Neural cell (in vitro differentiated cells): ENCODE measurements around the gene FASTKD2. TPM values are rescaled to one million over a fixed set of nuclear protein-coding genes. Genes with fewer than 3 reads are reported as not detected.
"Not testable (repeated sequence)": the region's sequence is repeated elsewhere in the genome, so short reads cannot be mapped to it uniquely, and the experiment has no call there.

Experiments used
- H2AFZ ChIP-seq: fragments of 200-600, 300-800 bp; sonication (generic), shearing (Covaris generic); 2 replicates; pipeline ENCODE4 v1.6.0; 2014; ENCODE audit warnings: low read depth, mild to moderate bottlenecking, antibody characterized with exemption, low read length, moderate library complexity
- H3F3A ChIP-seq: fragments of 200-600 bp; shearing (Covaris generic); 2 replicates; pipeline ENCODE4 v1.6.1; 2016; ENCODE audit warnings: mild to moderate bottlenecking, moderate library complexity, mixed read lengths, antibody characterized with exemption, low read length; ENCODE audit not compliant: insufficient read depth, poor library complexity, severe bottlenecking
- H3K27ac ChIP-seq: fragments of 200-600, 300-800 bp; sonication (generic), shearing (Covaris generic); 2 replicates; pipeline ENCODE4 v1.5.1; 2014; ENCODE audit warnings: mild to moderate bottlenecking, low read length, moderate library complexity
- H3K27me3 ChIP-seq: fragments of 300-800, 200-600 bp; sonication (generic), shearing (Covaris generic); 2 replicates; pipeline ENCODE4 v1.6.0; 2014; ENCODE audit warnings: mild to moderate bottlenecking, low read depth, low read length, moderate library complexity; ENCODE audit not compliant: insufficient read depth
- H3K36me3 ChIP-seq: fragments of 300-800, 200-600 bp; sonication (generic), shearing (Covaris generic); 2 replicates; pipeline ENCODE4 v1.5.1; 2014; ENCODE audit warnings: mild to moderate bottlenecking, antibody characterized with exemption, low read length, moderate library complexity; ENCODE audit not compliant: insufficient read depth
- H3K4me2 ChIP-seq: fragments of 300-800, 200-600 bp; sonication (generic), shearing (Covaris generic); 2 replicates; pipeline ENCODE4 v1.6.0; 2014; ENCODE audit warnings: mild to moderate bottlenecking, low read length
- H3K4me3 ChIP-seq: fragments of 300-800, 200-600 bp; sonication (generic), shearing (Covaris generic); 2 replicates; pipeline ENCODE4 v1.5.1; 2014; ENCODE audit warnings: mild to moderate bottlenecking, low read length, moderate library complexity
- H3K79me2 ChIP-seq: fragments of 200-600 bp; shearing (Covaris generic); replicated peaks from 2 replicates; pipeline ENCODE4 v1.6.0; 2014; ENCODE audit warnings: mild to moderate bottlenecking, low read length, moderate library complexity; ENCODE audit not compliant: insufficient read depth
- H3K9ac ChIP-seq: fragments of 300-800, 200-600 bp; sonication (generic), shearing (Covaris generic); 2 replicates; pipeline ENCODE4 v1.6.1; 2016; ENCODE audit warnings: mild to moderate bottlenecking, low read length, mixed read lengths
- H3K9me2 ChIP-seq: fragments of 200-600 bp; shearing (Covaris generic); 2 replicates; pipeline ENCODE4 v1.6.1; 2016; ENCODE audit warnings: mild to moderate bottlenecking, low read length, mixed read lengths; ENCODE audit not compliant: insufficient read depth
- H3K9me3 ChIP-seq: fragments of 200-600, 300-800 bp; sonication (generic), shearing (Covaris generic); 2 replicates; pipeline ENCODE4 v1.6.1; 2016; ENCODE audit warnings: mild to moderate bottlenecking, mixed run types, low read length, moderate library complexity, mixed read lengths
- H4K20me1 ChIP-seq: fragments of 200-600 bp; shearing (Covaris generic); 2 replicates; pipeline ENCODE4 v1.6.1; 2016; ENCODE audit warnings: mild to moderate bottlenecking, mixed run types; ENCODE audit not compliant: insufficient read depth
- CTCF ChIP-seq: fragments of 450-650 bp; IDR thresholded peaks from 2 replicates; pipeline ENCODE4 v1.5.1; 2014; ENCODE audit warnings: antibody characterized with exemption, mild to moderate bottlenecking, moderate library complexity; ENCODE audit not compliant: poor library complexity, severe bottlenecking
- EP300 ChIP-seq: fragments of 450-650 bp; conservative IDR thresholded peaks from 2 replicates; pipeline ENCODE4 v1.6.1; 2014; ENCODE audit warnings: antibody characterized with exemption, mild to moderate bottlenecking, moderate library complexity; ENCODE audit not compliant: poor library complexity, severe bottlenecking
- EZH2 ChIP-seq: fragments of 200-600, 300-800 bp; shearing (Covaris generic), sonication (generic); IDR thresholded peaks from 2 replicates; pipeline ENCODE4 v1.6.1; 2014; ENCODE audit warnings: antibody characterized with exemption, low read length, borderline replicate concordance, mild to moderate bottlenecking; ENCODE audit not compliant: insufficient read depth, poor library complexity, severe bottlenecking
- MXI1 ChIP-seq: fragments of 450-650 bp; conservative IDR thresholded peaks from 2 replicates; pipeline ENCODE4 v1.6.1; 2014; ENCODE audit warnings: antibody characterized with exemption, mild to moderate bottlenecking; ENCODE audit not compliant: poor library complexity, severe bottlenecking
- POLR2AphosphoS5 ChIP-seq: IDR thresholded peaks from 2 replicates; pipeline ENCODE4 v1.6.1; 2012
- RAD21 ChIP-seq: fragments of 450-650 bp; conservative IDR thresholded peaks from 2 replicates; pipeline ENCODE4 v1.6.1; 2014; ENCODE audit warnings: antibody characterized with exemption, mild to moderate bottlenecking, moderate library complexity
- REST ChIP-seq: IDR thresholded peaks from 2 replicates; pipeline ENCODE4 v1.6.1; 2012; ENCODE audit warnings: borderline replicate concordance
- SMC3 ChIP-seq: fragments of 450-650 bp; conservative IDR thresholded peaks from 2 replicates; pipeline ENCODE4 v1.6.1; 2014; ENCODE audit warnings: antibody characterized with exemption, mild to moderate bottlenecking, moderate library complexity; ENCODE audit not compliant: poor library complexity
- TAF1 ChIP-seq: IDR thresholded peaks from 2 replicates; pipeline ENCODE4 v1.6.1; 2012; ENCODE audit warnings: low read depth
- polyA plus RNA-seq: library from polyadenylated mRNA; depleted of rRNA; stranded (reverse); fragments of >200 nt; gene quantifications from 2 replicates; pipeline ENCODE4 v1.2.3, GENCODE V29; 2014

The FASTKD2 gene
- polyA plus RNA-seq, 1 donor from 2014 or later: 56.1 TPM

GRCh38 chr2:206805887-206806607, 40.6 kb downstream of the FASTKD2 start:
- no peak overlapping the region for H3K9ac ChIP-seq
- no peak overlapping the region for H3K4me2 ChIP-seq
- H3K9me3 ChIP-seq: no peaks in the 10 kb centered on the region
- H3K27ac ChIP-seq: no peak overlapping the region
- no peak overlapping the region for H2AFZ ChIP-seq
- no peak overlapping the region for H3K4me3 ChIP-seq
- no peaks in the 10 kb centered on the region for H3K27me3 ChIP-seq
- H3K79me2 ChIP-seq: no peaks in the 10 kb centered on the region
- H3K9me2 ChIP-seq: no peaks in the 10 kb centered on the region
- no peak for TF ChIP-seq TAF1
- TF ChIP-seq MXI1: no peak
- TF ChIP-seq POLR2AphosphoS5: no peak
- no peak for TF ChIP-seq EP300
- TF ChIP-seq CTCF: no peak
- TF ChIP-seq SMC3: no peak
- TF ChIP-seq RAD21: no peak
- TF ChIP-seq REST: no peak
- no peak for TF ChIP-seq EZH2
- no peaks in the 10 kb centered on the region for H3K36me3 ChIP-seq
- H3F3A ChIP-seq: no peaks in the 10 kb centered on the region
- H4K20me1 ChIP-seq: no peaks in the 10 kb centered on the region

GRCh38 chr2:206807624-206808023, 42.2 kb downstream of the FASTKD2 start:
- not testable (repeated sequence) for H3K27ac ChIP-seq, H3K27me3 ChIP-seq, H3K9me3 ChIP-seq, H3K79me2 ChIP-seq, H3K9me2 ChIP-seq, H3K36me3 ChIP-seq, H3K4me3 ChIP-seq, H3K4me2 ChIP-seq, H3F3A ChIP-seq, H3K9ac ChIP-seq, H2AFZ ChIP-seq, H4K20me1 ChIP-seq

- H3F3A ChIP-seq, H3K9me2 ChIP-seq, H2AFZ ChIP-seq, H3K79me2 ChIP-seq, H3K4me3 ChIP-seq, H3K9ac ChIP-seq, H3K9me3 ChIP-seq, H3K27ac ChIP-seq, H3K4me2 ChIP-seq, H4K20me1 ChIP-seq, H3K27me3 ChIP-seq, H3K36me3 ChIP-seq: not testable (repeated sequence)
Observed at GRCh38 chr2:206812471-206812870, 47.1 kb downstream of the FASTKD2 start.
